Osteocyte (in vitro differentiated cells): ENCODE measurements around the gene DPH3. TPM values are rescaled to one million over a fixed set of nuclear protein-coding genes. Genes with fewer than 3 reads are reported as not detected.

Experiments
- DNase-seq: peaks from one replicate; pipeline ENCODE4 v3.0.0; 2021; ENCODE audit warnings: mixed read lengths; ENCODE audit not compliant: unreplicated experiment; ENCODE audit errors: extremely low spot score
- H3K27ac Mint-ChIP-seq: one replicate; pipeline ENCODE4 v1.8.0; 2021; ENCODE audit warnings: mild to moderate bottlenecking, mixed read lengths; ENCODE audit not compliant: unreplicated experiment
- H3K27me3 Mint-ChIP-seq: one replicate; pipeline ENCODE4 v1.8.0; 2021; ENCODE audit warnings: mixed read lengths; ENCODE audit not compliant: unreplicated experiment
- H3K36me3 Mint-ChIP-seq: one replicate; pipeline ENCODE4 v1.8.0; 2021; ENCODE audit warnings: mixed read lengths; ENCODE audit not compliant: unreplicated experiment
- H3K4me1 Mint-ChIP-seq: one replicate; pipeline ENCODE4 v1.8.0; 2021; ENCODE audit warnings: mixed read lengths; ENCODE audit not compliant: unreplicated experiment
- H3K4me3 Mint-ChIP-seq: one replicate; pipeline ENCODE4 v1.8.0; 2021; ENCODE audit warnings: mild to moderate bottlenecking, moderate library complexity, mixed read lengths; ENCODE audit not compliant: unreplicated experiment
- H3K9me3 Mint-ChIP-seq: one replicate; pipeline ENCODE4 v1.8.0; 2021; ENCODE audit warnings: mixed read lengths; ENCODE audit not compliant: unreplicated experiment
- total RNA-seq: library from RNA; stranded (reverse); gene quantifications from 2 replicates; pipeline ENCODE4 v1.2.1, GENCODE V29; 2021
- TF ChIP-seq, protein P1 (sequence below): fragments of 200-600 bp; sonication (generic); IDR thresholded peaks from 2 replicates; pipeline ENCODE4 v1.5.0; 2021; ENCODE audit warnings: antibody characterized with exemption, mild to moderate bottlenecking, moderate library complexity

Gene DPH3
- total RNA-seq, 1 donor from 2014 or later, result 21.4 TPM

GRCh38 chr3:16229681-16230080 lies 35.1 kb downstream of the DPH3 start:
- Mint-ChIP-seq H3K36me3 (no peaks in the 10 kb centered on the region), H3K27me3 (peaks cover 22% of the 10 kb centered on the region), H3K9me3 (no peaks in the 10 kb centered on the region), H3K4me1 (no peaks in the 10 kb centered on the region), H3K27ac (no peak overlapping the region), H3K4me3 (no peak overlapping the region)
- DNase-seq, result no peak
- TF ChIP-seq, protein P1, sequence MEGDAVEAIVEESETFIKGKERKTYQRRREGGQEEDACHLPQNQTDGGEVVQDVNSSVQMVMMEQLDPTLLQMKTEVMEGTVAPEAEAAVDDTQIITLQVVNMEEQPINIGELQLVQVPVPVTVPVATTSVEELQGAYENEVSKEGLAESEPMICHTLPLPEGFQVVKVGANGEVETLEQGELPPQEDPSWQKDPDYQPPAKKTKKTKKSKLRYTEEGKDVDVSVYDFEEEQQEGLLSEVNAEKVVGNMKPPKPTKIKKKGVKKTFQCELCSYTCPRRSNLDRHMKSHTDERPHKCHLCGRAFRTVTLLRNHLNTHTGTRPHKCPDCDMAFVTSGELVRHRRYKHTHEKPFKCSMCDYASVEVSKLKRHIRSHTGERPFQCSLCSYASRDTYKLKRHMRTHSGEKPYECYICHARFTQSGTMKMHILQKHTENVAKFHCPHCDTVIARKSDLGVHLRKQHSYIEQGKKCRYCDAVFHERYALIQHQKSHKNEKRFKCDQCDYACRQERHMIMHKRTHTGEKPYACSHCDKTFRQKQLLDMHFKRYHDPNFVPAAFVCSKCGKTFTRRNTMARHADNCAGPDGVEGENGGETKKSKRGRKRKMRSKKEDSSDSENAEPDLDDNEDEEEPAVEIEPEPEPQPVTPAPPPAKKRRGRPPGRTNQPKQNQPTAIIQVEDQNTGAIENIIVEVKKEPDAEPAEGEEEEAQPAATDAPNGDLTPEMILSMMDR, result no peak

GRCh38 chr3:16227566-16227965 lies 37.2 kb downstream of the DPH3 start:
- peaks cover 22% of the 10 kb centered on the region for H3K27me3 Mint-ChIP-seq
- TF ChIP-seq, protein P1, result no peak
- H3K9me3 Mint-ChIP-seq, result no peaks in the 10 kb centered on the region
- H3K4me1 Mint-ChIP-seq, result no peaks in the 10 kb centered on the region
- no peak overlapping the region for H3K4me3 Mint-ChIP-seq
- no peak overlapping the region for H3K27ac Mint-ChIP-seq
- no peak for DNase-seq
- no peaks in the 10 kb centered on the region for H3K36me3 Mint-ChIP-seq

- H3K4me1 Mint-ChIP-seq, result no peaks in the 10 kb centered on the region
- no peak overlapping the region for H3K27ac Mint-ChIP-seq
- H3K27me3 Mint-ChIP-seq, result peaks cover 24% of the 10 kb centered on the region
- DNase-seq, result no peak
- no peak overlapping the region for H3K4me3 Mint-ChIP-seq
- TF ChIP-seq, protein P1, result no peak
- peaks cover 5% of the 10 kb centered on the region for H3K9me3 Mint-ChIP-seq
- no peaks in the 10 kb centered on the region for H3K36me3 Mint-ChIP-seq
Measured at GRCh38 chr3:16224325-16224724, 40.4 kb downstream of the DPH3 start.

GRCh38 chr3:16222547-16222946 lies 42.2 kb downstream of the DPH3 start:
- H3K27me3 Mint-ChIP-seq, result peaks cover 17% of the 10 kb centered on the region
- DNase-seq, result no peak
- no peak overlapping the region for H3K4me3 Mint-ChIP-seq

GRCh38 chr3:16221990-16222389 lies 42.8 kb downstream of the DPH3 start:
- Mint-ChIP-seq H3K27me3 (peaks cover 14% of the 10 kb centered on the region), H3K4me3 (no peak overlapping the region), H3K9me3 (peaks cover 5% of the 10 kb centered on the region), H3K36me3 (no peaks in the 10 kb centered on the region), H3K27ac (no peak overlapping the region), H3K4me1 (no peaks in the 10 kb centered on the region)
- TF ChIP-seq, protein P1, result no peak
- no peak for DNase-seq

More at GRCh38 chr3:16222547-16222946, 42.2 kb downstream of the DPH3 start:
- TF ChIP-seq, protein P1, result no peak
- Mint-ChIP-seq H3K36me3 (no peaks in the 10 kb centered on the region), H3K4me1 (no peaks in the 10 kb centered on the region), H3K27ac (no peak overlapping the region), H3K9me3 (peaks cover 5% of the 10 kb centered on the region)
